ENCODE measurements around the gene PPM1K. TPM values are rescaled to one million over a fixed set of nuclear protein-coding genes. Genes with fewer than 3 reads are reported as not detected.

PPM1K gene
- total and polyA plus RNA-seq, 9 of the 15 experiments (the other 6 are each of a cell fraction or from before 2014, with no cell fraction given), result 8.2 to 18.0 (median 10.5) TPM

DNA sequence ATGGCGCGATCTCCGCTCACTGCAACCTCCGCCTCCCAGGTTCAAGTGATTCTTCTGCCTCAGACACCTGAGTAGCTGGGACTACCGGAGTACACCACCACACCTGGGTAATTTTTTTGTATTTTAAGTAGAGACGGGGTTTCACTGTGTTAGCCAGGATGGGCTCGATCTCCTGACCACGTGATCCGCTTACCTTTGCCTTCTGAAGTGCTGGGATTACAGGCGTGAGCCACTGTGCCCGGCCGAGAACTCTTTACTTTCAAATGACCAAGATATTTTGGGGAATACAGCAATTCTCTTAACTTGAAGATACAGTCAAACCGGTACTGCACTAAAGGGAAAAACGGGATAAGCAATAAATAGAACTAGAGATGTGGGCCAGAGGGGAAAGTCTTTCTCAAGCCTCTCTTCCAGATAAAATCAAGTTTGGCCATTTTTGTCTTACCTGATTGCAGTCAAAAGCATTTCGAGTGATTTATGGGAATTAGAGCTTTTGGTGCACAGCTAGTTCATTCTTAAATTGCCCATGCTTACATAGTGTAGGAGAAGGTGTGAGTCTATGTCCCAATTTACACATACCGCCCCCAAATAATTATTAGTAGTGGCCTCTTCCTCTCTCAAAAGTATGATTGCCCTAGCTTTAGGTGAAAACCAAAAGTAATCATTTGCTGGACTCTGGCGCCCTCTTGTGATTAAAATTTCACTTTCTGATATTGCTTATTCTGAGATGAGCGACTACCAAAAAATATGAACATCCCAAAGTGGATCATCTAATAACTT, 72.7 kb downstream of the PPM1K start:
- intact Hi-C loops (cut with micrococcal nuclease), result loop anchor here (1.0 to 10.0 kb wide), 5 partner anchors 156 to 717 kb away; no protein-coding TSS in a partner anchor
- ATAC-seq, result peak; percentile 85
- no peak for TF ChIP-seq CREBBP (IDR thresholded peaks at IDR 0.05; ENCODE audit: low read depth, low read length)
- TF ChIP-seq, protein P1, sequence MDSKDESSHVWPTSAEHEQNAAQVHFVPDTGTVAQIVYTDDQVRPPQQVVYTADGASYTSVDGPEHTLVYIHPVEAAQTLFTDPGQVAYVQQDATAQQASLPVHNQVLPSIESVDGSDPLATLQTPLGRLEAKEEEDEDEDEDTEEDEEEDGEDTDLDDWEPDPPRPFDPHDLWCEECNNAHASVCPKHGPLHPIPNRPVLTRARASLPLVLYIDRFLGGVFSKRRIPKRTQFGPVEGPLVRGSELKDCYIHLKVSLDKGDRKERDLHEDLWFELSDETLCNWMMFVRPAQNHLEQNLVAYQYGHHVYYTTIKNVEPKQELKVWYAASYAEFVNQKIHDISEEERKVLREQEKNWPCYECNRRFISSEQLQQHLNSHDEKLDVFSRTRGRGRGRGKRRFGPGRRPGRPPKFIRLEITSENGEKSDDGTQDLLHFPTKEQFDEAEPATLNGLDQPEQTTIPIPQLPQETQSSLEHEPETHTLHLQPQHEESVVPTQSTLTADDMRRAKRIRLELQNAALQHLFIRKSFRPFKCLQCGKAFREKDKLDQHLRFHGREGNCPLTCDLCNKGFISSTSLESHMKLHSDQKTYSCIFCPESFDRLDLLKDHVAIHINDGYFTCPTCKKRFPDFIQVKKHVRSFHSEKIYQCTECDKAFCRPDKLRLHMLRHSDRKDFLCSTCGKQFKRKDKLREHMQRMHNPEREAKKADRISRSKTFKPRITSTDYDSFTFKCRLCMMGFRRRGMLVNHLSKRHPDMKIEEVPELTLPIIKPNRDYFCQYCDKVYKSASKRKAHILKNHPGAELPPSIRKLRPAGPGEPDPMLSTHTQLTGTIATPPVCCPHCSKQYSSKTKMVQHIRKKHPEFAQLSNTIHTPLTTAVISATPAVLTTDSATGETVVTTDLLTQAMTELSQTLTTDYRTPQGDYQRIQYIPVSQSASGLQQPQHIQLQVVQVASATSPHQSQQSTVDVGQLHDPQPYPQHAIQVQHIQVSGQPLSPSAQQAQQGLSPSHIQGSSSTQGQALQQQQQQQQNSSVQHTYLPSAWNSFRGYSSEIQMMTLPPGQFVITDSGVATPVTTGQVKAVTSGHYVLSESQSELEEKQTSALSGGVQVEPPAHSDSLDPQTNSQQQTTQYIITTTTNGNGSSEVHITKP (IDR thresholded peaks at IDR 0.05; ENCODE audit: partially characterized antibody), result peak; percentile 5
- TF ChIP-seq, protein P2, sequence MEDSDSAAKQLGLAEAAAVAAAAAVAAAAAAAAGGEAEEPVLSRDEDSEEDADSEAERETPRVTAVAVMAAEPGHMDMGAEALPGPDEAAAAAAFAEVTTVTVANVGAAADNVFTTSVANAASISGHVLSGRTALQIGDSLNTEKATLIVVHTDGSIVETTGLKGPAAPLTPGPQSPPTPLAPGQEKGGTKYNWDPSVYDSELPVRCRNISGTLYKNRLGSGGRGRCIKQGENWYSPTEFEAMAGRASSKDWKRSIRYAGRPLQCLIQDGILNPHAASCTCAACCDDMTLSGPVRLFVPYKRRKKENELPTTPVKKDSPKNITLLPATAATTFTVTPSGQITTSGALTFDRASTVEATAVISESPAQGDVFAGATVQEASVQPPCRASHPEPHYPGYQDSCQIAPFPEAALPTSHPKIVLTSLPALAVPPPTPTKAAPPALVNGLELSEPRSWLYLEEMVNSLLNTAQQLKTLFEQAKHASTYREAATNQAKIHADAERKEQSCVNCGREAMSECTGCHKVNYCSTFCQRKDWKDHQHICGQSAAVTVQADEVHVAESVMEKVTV (CRISPR knock-in tag; IDR thresholded peaks at IDR 0.05), result peak; percentile 73
- TF ChIP-seq, protein P3, sequence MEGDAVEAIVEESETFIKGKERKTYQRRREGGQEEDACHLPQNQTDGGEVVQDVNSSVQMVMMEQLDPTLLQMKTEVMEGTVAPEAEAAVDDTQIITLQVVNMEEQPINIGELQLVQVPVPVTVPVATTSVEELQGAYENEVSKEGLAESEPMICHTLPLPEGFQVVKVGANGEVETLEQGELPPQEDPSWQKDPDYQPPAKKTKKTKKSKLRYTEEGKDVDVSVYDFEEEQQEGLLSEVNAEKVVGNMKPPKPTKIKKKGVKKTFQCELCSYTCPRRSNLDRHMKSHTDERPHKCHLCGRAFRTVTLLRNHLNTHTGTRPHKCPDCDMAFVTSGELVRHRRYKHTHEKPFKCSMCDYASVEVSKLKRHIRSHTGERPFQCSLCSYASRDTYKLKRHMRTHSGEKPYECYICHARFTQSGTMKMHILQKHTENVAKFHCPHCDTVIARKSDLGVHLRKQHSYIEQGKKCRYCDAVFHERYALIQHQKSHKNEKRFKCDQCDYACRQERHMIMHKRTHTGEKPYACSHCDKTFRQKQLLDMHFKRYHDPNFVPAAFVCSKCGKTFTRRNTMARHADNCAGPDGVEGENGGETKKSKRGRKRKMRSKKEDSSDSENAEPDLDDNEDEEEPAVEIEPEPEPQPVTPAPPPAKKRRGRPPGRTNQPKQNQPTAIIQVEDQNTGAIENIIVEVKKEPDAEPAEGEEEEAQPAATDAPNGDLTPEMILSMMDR (IDR thresholded peaks at IDR 0.05 in 2 of 3, conservative IDR thresholded peaks at IDR 0.05 in 1 of 3; ENCODE audit: insufficient read depth in 2 of 3, low read depth in 1 of 3, low read length in 3 of 3), result peak; percentile 56 to 84 (median 62); a peak in 5 of 6 replicates
- peak; percentile 87 to 89 for TF ChIP-seq RAD21 (CRISPR knock-in tag; conservative IDR thresholded peaks at IDR 0.05 in 1 of 2, IDR thresholded peaks at IDR 0.05 in 1 of 2)
- peak; percentile 24; the same call in 1 of the 2 replicates for TF ChIP-seq ARID2 (IDR thresholded peaks at IDR 0.05)
- peak; percentile 55 for TF ChIP-seq MEIS2 (IDR thresholded peaks at IDR 0.05; ENCODE audit: partially characterized antibody)
- no peak for TF ChIP-seq SMAD3 (CRISPR knock-in tag; conservative IDR thresholded peaks at IDR 0.05)

More for the DNA sequence above, 72.7 kb downstream of the PPM1K start:
- H3K36me3 ChIP-seq (ENCODE audit: control insufficient read depth, insufficient read depth, low read length), result no peaks in the 10 kb centered on the region
- peaks cover 4 to 15% of the 10 kb centered on the region in 2 experiments; a peak in 2 of 5 replicates for H3K27me3 ChIP-seq (ENCODE audit: control insufficient read depth in 2 of 2, insufficient read depth in 2 of 2, low read length in 2 of 2)
- DNase-seq (ENCODE audit: extremely low read depth in 1 of 4, low spot score in 3 of 4), result peak; percentile 33 to 62 (median 45)
- H3K79me2 ChIP-seq (ENCODE audit: control insufficient read depth, insufficient read depth, low read length), result no peaks in the 10 kb centered on the region
- no peak overlapping the region for H3K9ac ChIP-seq (ENCODE audit: insufficient read depth in 1 of 2, low read depth in 2 of 2, low read length in 2 of 2)
- in situ Hi-C loops (cut with MboI), result loop anchor here (5.0 to 10.0 kb wide), 3 partner anchors 179 to 527 kb away; no protein-coding TSS in a partner anchor
- ChIA-PET CTCF (ENCODE audit: low intra/inter-chr PET ratio) (interaction anchor here (0.6 to 1.5 kb wide), 7 partner anchors 114 to 1289 kb away, joined by 3 to 17 read pairs (median 6); no protein-coding TSS in a partner anchor), POLR2A (no interaction called here)
- 10% methylated on average over 18 of the region's 18 CpGs for WGBS (ENCODE audit: insufficient coverage, low coverage, missing lambda C conversion rate)
- no TSS peak for BruUV-seq (replicated peaks)
- H3K4me2 ChIP-seq (ENCODE audit: insufficient read depth, low read length), result no peak overlapping the region
- FAIRE-seq, result peak; percentile 86
- H3K4me1 ChIP-seq (replicated peaks in 1 of 2; ENCODE audit: control insufficient read depth in 2 of 2, insufficient read depth in 2 of 2, low read length in 2 of 2), result no peaks in the 10 kb centered on the region; a peak in 1 of 5 replicates
- H4K20me1 ChIP-seq (replicated peaks; ENCODE audit: control insufficient read depth, insufficient read depth, low read length), result no peaks in the 10 kb centered on the region
- H3K9me3 ChIP-seq (replicated peaks; ENCODE audit: control insufficient read depth, insufficient read depth, low read depth, low read length), result no peaks in the 10 kb centered on the region
- no peaks in the 10 kb centered on the region for H3K9me1 ChIP-seq (ENCODE audit: control insufficient read depth, insufficient read depth, low read length)
- H2AFZ ChIP-seq (ENCODE audit: low read depth, low read length), result no peak overlapping the region
- no peak overlapping the region for H3K4me3 ChIP-seq
- H3K27ac ChIP-seq (ENCODE audit: extremely low read depth, low read depth, low read length), result no peak overlapping the region
